NCI-H510A treated with DMSO at 0.1 percent for 48 hours (cell line): ENCODE data around the gene ZBTB24.

ENCODE experiments used
- DNase-seq: peaks from one replicate; lab custom pipeline; 2025; lab: John Stamatoyannopoulos, UW

Gene ZBTB24

GRCh38 chr6:109449795-109450673 lies 33.0 kb downstream of the ZBTB24 start:
- no peak for DNase-seq

GRCh38 chr6:109449064-109449794 lies 33.8 kb downstream of the ZBTB24 start:
- DNase-seq, result no peak

GRCh38 chr6:109448615-109449014 lies 34.4 kb downstream of the ZBTB24 start:
- no peak for DNase-seq

GRCh38 chr6:109447878-109448555 lies 35.0 kb downstream of the ZBTB24 start:
- no peak for DNase-seq

GRCh38 chr6:109447087-109447486 lies 35.9 kb downstream of the ZBTB24 start:
- no peak for DNase-seq

GRCh38 chr6:109446541-109446940 lies 36.5 kb downstream of the ZBTB24 start:
- no peak for DNase-seq

GRCh38 chr6:109446072-109446471 lies 36.9 kb downstream of the ZBTB24 start:
- DNase-seq, result no peak

GRCh38 chr6:109445382-109445781 lies 37.6 kb downstream of the ZBTB24 start:
- DNase-seq, result no peak

GRCh38 chr6:109443425-109443950 lies 39.5 kb downstream of the ZBTB24 start:
- DNase-seq, result no peak

GRCh38 chr6:109442393-109442924 lies 40.6 kb downstream of the ZBTB24 start:
- no peak for DNase-seq

- DNase-seq, result no peak
These were observed 41.8 kb downstream of the ZBTB24 start for GRCh38 chr6:109441069-109441816.

- no peak for DNase-seq
These were observed 42.5 kb downstream of the ZBTB24 start, which contains the start of the genes PPIL6 and SMPD2 for GRCh38 chr6:109440331-109441068. Gene PPIL6 (minus strand): TSS chr6:109440628. CDS start chr6:109440590, 38 bp downstream. Gene SMPD2 (plus strand): TSS chr6:109440724. CDS start chr6:109441122, 398 bp downstream.

- DNase-seq, result no peak
These were observed 47.0 kb downstream of the ZBTB24 start for GRCh38 chr6:109436041-109436440.

GRCh38 chr6:109434456-109434855 lies 48.6 kb downstream of the ZBTB24 start:
- no peak for DNase-seq

- DNase-seq, result no peak
These were observed 53.5 kb downstream of the ZBTB24 start for GRCh38 chr6:109429496-109429895.

GRCh38 chr6:109428889-109429477 lies 54.0 kb downstream of the ZBTB24 start:
- no peak for DNase-seq

GRCh38 chr6:109424946-109425345 lies 58.1 kb downstream of the ZBTB24 start:
- DNase-seq, result no peak

- DNase-seq, result no peak
These were observed 61.8 kb downstream of the ZBTB24 start for GRCh38 chr6:109421184-109421583.

- no peak for DNase-seq
These were observed 62.3 kb downstream of the ZBTB24 start for GRCh38 chr6:109420751-109421150.

- DNase-seq, result no peak
These were observed 65.4 kb downstream of the ZBTB24 start for GRCh38 chr6:109417646-109418045.
